Measurements from ENCODE around the gene P3R3URF. TPM values are rescaled to one million over a fixed set of nuclear protein-coding genes. Genes with fewer than 3 reads are reported as not detected.
A peak's percentile ranks its signal among the peaks of the same experiment; 100 is the strongest.

P3R3URF gene
- total and polyA plus RNA-seq, 10 donors = not detected

GRCh38 chr1:46136711-46137110, 39.6 kb downstream of the P3R3URF start:
- Histone ChIP-seq H3K9me3 (no peaks in the 10 kb centered on the region), H3K27me3 (replicated peaks in 1 of 7) (peaks cover 0 to 9% (median 0%) of the 10 kb centered on the region in 7 donors), H3K4me1 (peaks cover 9 to 34% (median 22%) of the 10 kb centered on the region in 6 donors), H3K36me3 (no peaks in the 10 kb centered on the region), H3K27ac (peak overlapping the region in 1 of 8 donors; percentile 72), H3K4me3 (no peak overlapping the region)
- no peak for DNase-seq
- intact Hi-C loops (cut with DNase I; ENCODE audit: low total_unique reads) = no loop called here
- TF ChIP-seq POLR2A (IDR thresholded peaks at IDR 0.05) (no peak), POLR2AphosphoS5 (IDR thresholded peaks at IDR 0.05) (no peak)
- TF ChIP-seq, protein P1, sequence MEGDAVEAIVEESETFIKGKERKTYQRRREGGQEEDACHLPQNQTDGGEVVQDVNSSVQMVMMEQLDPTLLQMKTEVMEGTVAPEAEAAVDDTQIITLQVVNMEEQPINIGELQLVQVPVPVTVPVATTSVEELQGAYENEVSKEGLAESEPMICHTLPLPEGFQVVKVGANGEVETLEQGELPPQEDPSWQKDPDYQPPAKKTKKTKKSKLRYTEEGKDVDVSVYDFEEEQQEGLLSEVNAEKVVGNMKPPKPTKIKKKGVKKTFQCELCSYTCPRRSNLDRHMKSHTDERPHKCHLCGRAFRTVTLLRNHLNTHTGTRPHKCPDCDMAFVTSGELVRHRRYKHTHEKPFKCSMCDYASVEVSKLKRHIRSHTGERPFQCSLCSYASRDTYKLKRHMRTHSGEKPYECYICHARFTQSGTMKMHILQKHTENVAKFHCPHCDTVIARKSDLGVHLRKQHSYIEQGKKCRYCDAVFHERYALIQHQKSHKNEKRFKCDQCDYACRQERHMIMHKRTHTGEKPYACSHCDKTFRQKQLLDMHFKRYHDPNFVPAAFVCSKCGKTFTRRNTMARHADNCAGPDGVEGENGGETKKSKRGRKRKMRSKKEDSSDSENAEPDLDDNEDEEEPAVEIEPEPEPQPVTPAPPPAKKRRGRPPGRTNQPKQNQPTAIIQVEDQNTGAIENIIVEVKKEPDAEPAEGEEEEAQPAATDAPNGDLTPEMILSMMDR (IDR thresholded peaks at IDR 0.05 in 8 of 11, conservative IDR thresholded peaks at IDR 0.05 in 3 of 11) = no peak

GRCh38 chr1:46134660-46135331, 41.5 kb downstream of the P3R3URF start:
- H3K9me3 ChIP-seq = no peaks in the 10 kb centered on the region
- no peak overlapping the region for H3K4me3 ChIP-seq
- no peaks in the 10 kb centered on the region for H3K36me3 ChIP-seq
- peak overlapping the region in 4 of 8 donors; percentile 4 to 92 (median 50) for H3K27ac ChIP-seq
- H3K4me1 ChIP-seq = peaks cover 9 to 48% (median 33%) of the 10 kb centered on the region in 6 donors
- intact Hi-C loops (cut with DNase I; ENCODE audit: low total_unique reads) = no loop called here
- peaks cover 0 to 28% (median 0%) of the 10 kb centered on the region in 7 donors for H3K27me3 ChIP-seq (replicated peaks in 1 of 7)
- no peak for TF ChIP-seq POLR2A (IDR thresholded peaks at IDR 0.05)
- WGBS, 5 donors = 52 to 70% (median 59%) methylated on average over 3 of the region's 3 CpGs
- DNase-seq = no peak

GRCh38 chr1:46133781-46134350, 42.4 kb downstream of the P3R3URF start:
- Histone ChIP-seq H3K27me3 (replicated peaks in 1 of 7) (peaks cover 0 to 38% (median 0%) of the 10 kb centered on the region in 7 donors), H3K9me3 (no peaks in the 10 kb centered on the region), H3K4me1 (peaks cover 9 to 52% (median 33%) of the 10 kb centered on the region in 6 donors), H3K36me3 (no peaks in the 10 kb centered on the region), H3K27ac (peak overlapping the region in 7 of 8 donors; percentile 89 to 93 (median 91)), H3K4me3 (peak overlapping the region in 5 of 8 donors; percentile 61 to 79 (median 68))
- 60 to 70% (median 62%) methylated on average over 3 of the region's 3 CpGs for WGBS, 5 donors
- no peak for DNase-seq
- TF ChIP-seq, protein P1 (IDR thresholded peaks at IDR 0.05 in 8 of 11, conservative IDR thresholded peaks at IDR 0.05 in 3 of 11) = no peak
- TF ChIP-seq POLR2A (IDR thresholded peaks at IDR 0.05) = no peak
- intact Hi-C loops (cut with DNase I; ENCODE audit: low total_unique reads) = no loop called here

- Histone ChIP-seq H3K27ac (peak overlapping the region; percentile 89 to 93 (median 91)), H3K36me3 (no peaks in the 10 kb centered on the region), H3K27me3 (replicated peaks in 1 of 7) (peaks cover 0 to 41% (median 0%) of the 10 kb centered on the region in 7 donors), H3K9me3 (no peaks in the 10 kb centered on the region), H3K4me1 (peaks cover 9 to 55% (median 33%) of the 10 kb centered on the region in 6 donors), H3K4me3 (peak overlapping the region; percentile 61 to 79 (median 71))
- TF ChIP-seq POLR2A (IDR thresholded peaks at IDR 0.05) (peak in 1 of 3 donors; percentile 13), POLR2AphosphoS5 (IDR thresholded peaks at IDR 0.05) (no peak)
- intact Hi-C loops (cut with DNase I; ENCODE audit: low total_unique reads) = no loop called here
- peak; percentile 93 for DNase-seq
- 0 to 1% (median 1%) methylated on average over 19 to 22 of the region's 22 CpGs for WGBS, 5 donors
Measured at GRCh38 chr1:46133181-46133658, 43.1 kb downstream of the P3R3URF start.
